SK-N-SH treated with all-trans-retinoic acid at 6 μM for 48 hours (cell line): ENCODE results near the gene COX7A2.

Source experiments
- ATAC-seq: fragments of 200-7000 bp; cut with Tn5 transposase; 3 replicates; pipeline ENCODE4 v1.9.1; 2020; ENCODE audit warnings: mild to moderate bottlenecking, moderate library complexity
- ARNTL ChIP-seq: fragments of 450-650 bp; formaldehyde crosslinking; IDR thresholded peaks from 2 replicates; pipeline ENCODE4 v1.5.0; 2020; ENCODE audit warnings: low read depth, mild to moderate bottlenecking, moderate library complexity, borderline replicate concordance
- BACH2 ChIP-seq: fragments of 250-450 bp; sonication (Bioruptor Pico); IDR thresholded peaks from 2 replicates; pipeline ENCODE4 v1.9.0; 2021; ENCODE audit warnings: mild to moderate bottlenecking, borderline replicate concordance
- CSDC2 ChIP-seq: fragments of 250-450 bp; sonication (Bioruptor Pico); IDR thresholded peaks from 2 replicates; pipeline ENCODE4 v1.5.0; 2020; ENCODE audit warnings: mild to moderate bottlenecking, moderate library complexity
- ESRRG ChIP-seq: fragments of 250-450 bp; sonication (Bioruptor Pico); IDR thresholded peaks from 2 replicates; pipeline ENCODE4 v1.6.1; 2021; ENCODE audit warnings: mild to moderate bottlenecking
- GLIS3 ChIP-seq: fragments of 250-450 bp; sonication (Bioruptor Pico); IDR thresholded peaks from 2 replicates; pipeline ENCODE4 v1.5.0; 2020; ENCODE audit warnings: mild to moderate bottlenecking, moderate library complexity
- ISL1 ChIP-seq: fragments of 250-450 bp; sonication (Bioruptor Pico); IDR thresholded peaks from 2 replicates; pipeline ENCODE4 v2.1.2; 2022; ENCODE audit warnings: mild to moderate bottlenecking, moderate library complexity
- OSR1 ChIP-seq: fragments of 250-450 bp; sonication (Bioruptor Pico); IDR thresholded peaks from 2 replicates; pipeline ENCODE4 v1.8.0; 2022; ENCODE audit warnings: moderate library complexity, mild to moderate bottlenecking, inconsistent platforms
- POU6F1 ChIP-seq: fragments of 250-450 bp; sonication (Bioruptor Pico); IDR thresholded peaks from 2 replicates; pipeline ENCODE4 v1.8.0; 2021; ENCODE audit warnings: low read depth, mild to moderate bottlenecking, moderate library complexity, borderline replicate concordance
- PPARA ChIP-seq: fragments of 250-450 bp; sonication (Bioruptor Pico); IDR thresholded peaks from 2 replicates; pipeline ENCODE4 v1.5.0; 2020; ENCODE audit warnings: mild to moderate bottlenecking, borderline replicate concordance
- RARB ChIP-seq: fragments of 250-450 bp; sonication (Bioruptor Pico); IDR thresholded peaks from 2 replicates; pipeline ENCODE4 v1.8.0; 2021; ENCODE audit warnings: mild to moderate bottlenecking, moderate library complexity
- SNAI2 ChIP-seq: fragments of 250-450 bp; sonication (Bioruptor Pico); IDR thresholded peaks from 2 replicates; pipeline ENCODE4 v1.5.0; 2020; ENCODE audit warnings: mild to moderate bottlenecking, moderate library complexity
- TCF4 ChIP-seq: fragments of 250-450 bp; sonication (Bioruptor Pico); IDR thresholded peaks from 2 replicates; pipeline ENCODE4 v1.8.0; 2021; ENCODE audit warnings: mild to moderate bottlenecking, moderate library complexity, borderline replicate concordance
- TOX ChIP-seq: fragments of 250-450 bp; sonication (Bioruptor Pico); IDR thresholded peaks from 2 replicates; pipeline ENCODE4 v1.8.0; 2021; ENCODE audit warnings: mild to moderate bottlenecking, moderate library complexity, borderline replicate concordance
- ZC3H10 ChIP-seq: fragments of 250-450 bp; sonication (Bioruptor Pico); IDR thresholded peaks from 2 replicates; pipeline ENCODE4 v1.5.1; 2021; ENCODE audit warnings: mild to moderate bottlenecking, moderate library complexity
- ZFP3 ChIP-seq: fragments of 250-450 bp; sonication (Bioruptor Pico); IDR thresholded peaks from 2 replicates; pipeline ENCODE4 v1.5.0; 2020; ENCODE audit warnings: mild to moderate bottlenecking, moderate library complexity
- ZNF565 ChIP-seq: fragments of 450-650 bp; formaldehyde crosslinking; conservative IDR thresholded peaks from 2 replicates; pipeline ENCODE4 v1.5.0; 2020; ENCODE audit warnings: low read depth, mild to moderate bottlenecking, moderate library complexity
- ZNF70 ChIP-seq: fragments of 450-650 bp; formaldehyde crosslinking; IDR thresholded peaks from 2 replicates; pipeline ENCODE4 v1.5.0; 2020; ENCODE audit warnings: mild to moderate bottlenecking, moderate library complexity
- ZNF8 ChIP-seq: fragments of 450-650 bp; formaldehyde crosslinking; IDR thresholded peaks from 2 replicates; pipeline ENCODE4 v1.5.0; 2020; ENCODE audit warnings: mild to moderate bottlenecking, moderate library complexity
- TF ChIP-seq, protein P1 (sequence below): fragments of 250-450 bp; sonication (Bioruptor Pico); IDR thresholded peaks from 2 replicates; pipeline ENCODE4 v1.5.1; 2021; ENCODE audit warnings: mild to moderate bottlenecking, moderate library complexity
- TF ChIP-seq, protein P2 (sequence below): fragments of 250-450 bp; sonication (Bioruptor Pico); IDR thresholded peaks from 2 replicates; pipeline ENCODE4 v1.8.0; 2020; ENCODE audit warnings: mild to moderate bottlenecking, moderate library complexity, borderline replicate concordance
- TF ChIP-seq, protein P3 (sequence below): fragments of 250-450 bp; sonication (Bioruptor Pico); IDR thresholded peaks from 2 replicates; pipeline ENCODE4 v1.5.0; 2020; ENCODE audit warnings: mild to moderate bottlenecking, moderate library complexity
- TF ChIP-seq, protein P4 (sequence below): fragments of 250-450 bp; sonication (Bioruptor Pico); IDR thresholded peaks from 2 replicates; pipeline ENCODE4 v1.5.1; 2020; ENCODE audit warnings: low read depth, mild to moderate bottlenecking, moderate library complexity

The COX7A2 gene

DNA sequence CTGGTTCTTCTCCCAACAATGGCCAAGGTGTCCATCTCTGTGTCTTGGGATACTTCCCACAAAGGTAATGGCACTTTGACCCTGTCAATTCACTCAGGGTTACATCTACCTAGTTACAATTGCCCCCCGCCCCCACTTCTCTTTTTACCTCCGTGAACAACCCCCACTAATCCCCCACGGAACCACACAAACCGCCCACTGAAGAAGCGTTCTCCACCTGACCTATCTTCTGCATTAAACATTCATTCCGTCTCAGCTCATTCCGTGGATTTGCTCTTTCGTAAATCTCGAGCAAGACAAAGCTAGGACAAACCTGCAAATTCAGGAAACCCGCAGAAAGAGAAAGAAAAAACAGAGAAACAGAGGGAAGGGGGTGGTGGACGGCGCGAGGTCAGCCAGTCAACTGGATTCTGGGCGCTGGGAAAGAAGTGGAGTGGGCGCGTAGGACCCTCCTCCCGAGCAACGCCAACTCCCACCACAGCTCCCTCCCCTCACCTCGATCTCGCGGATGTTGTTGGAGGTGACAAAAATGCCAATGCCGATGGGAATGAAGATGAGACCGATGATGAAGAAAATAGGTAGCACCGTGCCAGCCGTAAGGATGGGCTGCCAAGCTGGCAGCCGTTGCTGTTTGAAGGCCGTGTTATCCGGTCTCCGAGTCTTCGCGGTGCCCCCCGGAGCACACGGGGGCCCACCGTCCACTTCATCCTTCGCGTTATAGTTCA, 40.5 kb upstream of the COX7A2 start:
- peak; percentile 58 for ATAC-seq
- TF ChIP-seq, protein P1, sequence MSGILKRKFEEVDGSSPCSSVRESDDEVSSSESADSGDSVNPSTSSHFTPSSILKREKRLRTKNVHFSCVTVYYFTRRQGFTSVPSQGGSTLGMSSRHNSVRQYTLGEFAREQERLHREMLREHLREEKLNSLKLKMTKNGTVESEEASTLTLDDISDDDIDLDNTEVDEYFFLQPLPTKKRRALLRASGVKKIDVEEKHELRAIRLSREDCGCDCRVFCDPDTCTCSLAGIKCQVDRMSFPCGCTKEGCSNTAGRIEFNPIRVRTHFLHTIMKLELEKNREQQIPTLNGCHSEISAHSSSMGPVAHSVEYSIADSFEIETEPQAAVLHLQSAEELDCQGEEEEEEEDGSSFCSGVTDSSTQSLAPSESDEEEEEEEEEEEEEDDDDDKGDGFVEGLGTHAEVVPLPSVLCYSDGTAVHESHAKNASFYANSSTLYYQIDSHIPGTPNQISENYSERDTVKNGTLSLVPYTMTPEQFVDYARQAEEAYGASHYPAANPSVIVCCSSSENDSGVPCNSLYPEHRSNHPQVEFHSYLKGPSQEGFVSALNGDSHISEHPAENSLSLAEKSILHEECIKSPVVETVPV (CRISPR knock-in tag), result no peak
- no peak for TF ChIP-seq SNAI2 (CRISPR knock-in tag)
- no peak for TF ChIP-seq ZFP3 (CRISPR knock-in tag)
- no peak for TF ChIP-seq GLIS3 (CRISPR knock-in tag)
- TF ChIP-seq OSR1 (CRISPR knock-in tag), result no peak
- TF ChIP-seq BACH2 (CRISPR knock-in tag), result no peak
- no peak for TF ChIP-seq TOX (CRISPR knock-in tag)
- TF ChIP-seq ZNF565 (CRISPR knock-in tag), result no peak
- TF ChIP-seq POU6F1 (CRISPR knock-in tag), result no peak
- TF ChIP-seq ESRRG (CRISPR knock-in tag), result no peak
- TF ChIP-seq ZNF8 (CRISPR knock-in tag), result no peak
- no peak for TF ChIP-seq ZNF70 (CRISPR knock-in tag)
- TF ChIP-seq, protein P2, sequence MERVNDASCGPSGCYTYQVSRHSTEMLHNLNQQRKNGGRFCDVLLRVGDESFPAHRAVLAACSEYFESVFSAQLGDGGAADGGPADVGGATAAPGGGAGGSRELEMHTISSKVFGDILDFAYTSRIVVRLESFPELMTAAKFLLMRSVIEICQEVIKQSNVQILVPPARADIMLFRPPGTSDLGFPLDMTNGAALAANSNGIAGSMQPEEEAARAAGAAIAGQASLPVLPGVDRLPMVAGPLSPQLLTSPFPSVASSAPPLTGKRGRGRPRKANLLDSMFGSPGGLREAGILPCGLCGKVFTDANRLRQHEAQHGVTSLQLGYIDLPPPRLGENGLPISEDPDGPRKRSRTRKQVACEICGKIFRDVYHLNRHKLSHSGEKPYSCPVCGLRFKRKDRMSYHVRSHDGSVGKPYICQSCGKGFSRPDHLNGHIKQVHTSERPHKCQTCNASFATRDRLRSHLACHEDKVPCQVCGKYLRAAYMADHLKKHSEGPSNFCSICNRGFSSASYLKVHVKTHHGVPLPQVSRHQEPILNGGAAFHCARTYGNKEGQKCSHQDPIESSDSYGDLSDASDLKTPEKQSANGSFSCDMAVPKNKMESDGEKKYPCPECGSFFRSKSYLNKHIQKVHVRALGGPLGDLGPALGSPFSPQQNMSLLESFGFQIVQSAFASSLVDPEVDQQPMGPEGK (CRISPR knock-in tag), result no peak
- TF ChIP-seq PPARA (CRISPR knock-in tag), result no peak
- TF ChIP-seq TCF4, result no peak
- TF ChIP-seq ARNTL (CRISPR knock-in tag), result no peak
- TF ChIP-seq, protein P3, sequence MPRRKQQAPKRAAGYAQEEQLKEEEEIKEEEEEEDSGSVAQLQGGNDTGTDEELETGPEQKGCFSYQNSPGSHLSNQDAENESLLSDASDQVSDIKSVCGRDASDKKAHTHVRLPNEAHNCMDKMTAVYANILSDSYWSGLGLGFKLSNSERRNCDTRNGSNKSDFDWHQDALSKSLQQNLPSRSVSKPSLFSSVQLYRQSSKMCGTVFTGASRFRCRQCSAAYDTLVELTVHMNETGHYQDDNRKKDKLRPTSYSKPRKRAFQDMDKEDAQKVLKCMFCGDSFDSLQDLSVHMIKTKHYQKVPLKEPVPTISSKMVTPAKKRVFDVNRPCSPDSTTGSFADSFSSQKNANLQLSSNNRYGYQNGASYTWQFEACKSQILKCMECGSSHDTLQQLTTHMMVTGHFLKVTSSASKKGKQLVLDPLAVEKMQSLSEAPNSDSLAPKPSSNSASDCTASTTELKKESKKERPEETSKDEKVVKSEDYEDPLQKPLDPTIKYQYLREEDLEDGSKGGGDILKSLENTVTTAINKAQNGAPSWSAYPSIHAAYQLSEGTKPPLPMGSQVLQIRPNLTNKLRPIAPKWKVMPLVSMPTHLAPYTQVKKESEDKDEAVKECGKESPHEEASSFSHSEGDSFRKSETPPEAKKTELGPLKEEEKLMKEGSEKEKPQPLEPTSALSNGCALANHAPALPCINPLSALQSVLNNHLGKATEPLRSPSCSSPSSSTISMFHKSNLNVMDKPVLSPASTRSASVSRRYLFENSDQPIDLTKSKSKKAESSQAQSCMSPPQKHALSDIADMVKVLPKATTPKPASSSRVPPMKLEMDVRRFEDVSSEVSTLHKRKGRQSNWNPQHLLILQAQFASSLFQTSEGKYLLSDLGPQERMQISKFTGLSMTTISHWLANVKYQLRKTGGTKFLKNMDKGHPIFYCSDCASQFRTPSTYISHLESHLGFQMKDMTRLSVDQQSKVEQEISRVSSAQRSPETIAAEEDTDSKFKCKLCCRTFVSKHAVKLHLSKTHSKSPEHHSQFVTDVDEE (CRISPR knock-in tag), result no peak
- TF ChIP-seq, protein P4, sequence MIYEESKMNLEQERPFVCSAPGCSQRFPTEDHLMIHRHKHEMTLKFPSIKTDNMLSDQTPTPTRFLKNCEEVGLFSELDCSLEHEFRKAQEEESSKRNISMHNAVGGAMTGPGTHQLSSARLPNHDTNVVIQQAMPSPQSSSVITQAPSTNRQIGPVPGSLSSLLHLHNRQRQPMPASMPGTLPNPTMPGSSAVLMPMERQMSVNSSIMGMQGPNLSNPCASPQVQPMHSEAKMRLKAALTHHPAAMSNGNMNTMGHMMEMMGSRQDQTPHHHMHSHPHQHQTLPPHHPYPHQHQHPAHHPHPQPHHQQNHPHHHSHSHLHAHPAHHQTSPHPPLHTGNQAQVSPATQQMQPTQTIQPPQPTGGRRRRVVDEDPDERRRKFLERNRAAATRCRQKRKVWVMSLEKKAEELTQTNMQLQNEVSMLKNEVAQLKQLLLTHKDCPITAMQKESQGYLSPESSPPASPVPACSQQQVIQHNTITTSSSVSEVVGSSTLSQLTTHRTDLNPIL (CRISPR knock-in tag), result no peak

DNA sequence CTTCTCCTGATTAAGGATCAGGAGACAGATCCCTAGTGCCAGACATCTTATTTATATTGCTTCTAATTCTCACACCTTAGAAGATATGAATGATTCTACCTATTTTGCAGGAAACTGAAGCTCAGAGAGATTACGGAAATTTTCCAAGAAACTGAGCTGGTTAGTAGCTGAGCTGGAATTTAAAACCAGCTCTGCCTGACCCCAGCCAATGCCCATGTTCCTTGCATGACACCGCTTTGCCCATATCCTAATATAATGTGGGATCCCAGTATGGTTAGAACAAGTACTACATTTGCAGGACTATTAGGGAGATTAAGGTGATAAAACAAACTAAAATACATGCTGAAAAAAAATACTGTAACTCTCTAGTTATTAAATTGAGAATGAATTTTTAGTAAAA, 39.1 kb upstream of the COX7A2 start:
- no peak for ATAC-seq

More for the DNA sequence above, 39.1 kb upstream of the COX7A2 start:
- TF ChIP-seq PPARA (CRISPR knock-in tag) (no peak), ISL1 (no peak), GLIS3 (CRISPR knock-in tag) (no peak), ZNF565 (CRISPR knock-in tag) (no peak), TCF4 (no peak), POU6F1 (CRISPR knock-in tag) (no peak), ZC3H10 (CRISPR knock-in tag) (no peak), ESRRG (CRISPR knock-in tag) (no peak), TOX (CRISPR knock-in tag) (no peak), SNAI2 (CRISPR knock-in tag) (no peak), ZFP3 (CRISPR knock-in tag) (no peak), OSR1 (CRISPR knock-in tag) (no peak), CSDC2 (CRISPR knock-in tag) (no peak), RARB (CRISPR knock-in tag) (no peak)
- TF ChIP-seq, protein P2 (CRISPR knock-in tag), result no peak
- TF ChIP-seq, protein P1 (CRISPR knock-in tag), result no peak
